ENCODE data around the gene ARHGEF11. TPM values are rescaled to one million over a fixed set of nuclear protein-coding genes. Genes with fewer than 3 reads are reported as not detected.

Gene ARHGEF11
- polyA plus RNA-seq, 10 donors, result 16.3 to 24.9 (median 20.7) TPM

- DNase-seq, result peak in 1 of 3 donors; percentile 88
Observed at GRCh38 chr1:156896490-156897033, 149.0 kb downstream of the ARHGEF11 start.

- no peak for DNase-seq
Observed at GRCh38 chr1:156895927-156896326, 149.6 kb downstream of the ARHGEF11 start.

GRCh38 chr1:156895455-156895812, 150.1 kb downstream of the ARHGEF11 start:
- DNase-seq, result no peak

- DNase-seq, result peak in 1 of 3 donors; percentile 78
Observed at GRCh38 chr1:156894711-156895454, 150.7 kb downstream of the ARHGEF11 start.

- DNase-seq, result peak in 1 of 3 donors; percentile 64
Observed at GRCh38 chr1:156894001-156894400, 151.5 kb downstream of the ARHGEF11 start.

- peak in 2 of 3 donors; percentile 73 to 87 for DNase-seq
Observed at GRCh38 chr1:156893048-156893953, 152.2 kb downstream of the ARHGEF11 start, which contains the start of gene PEAR1. PEAR1 (plus strand) TSS chr1:156893718; CDS start chr1:156903927, 10,209 bp downstream.

- DNase-seq, result peak; percentile 87 to 96 (median 94)
Observed at GRCh38 chr1:156892190-156893047, 153.1 kb downstream of the ARHGEF11 start.

GRCh38 chr1:156889802-156890580, 155.6 kb downstream of the ARHGEF11 start:
- peak; percentile 77 to 92 (median 88) for DNase-seq

GRCh38 chr1:156887734-156888133, 157.8 kb downstream of the ARHGEF11 start:
- DNase-seq, result no peak

GRCh38 chr1:156887317-156887716, 158.2 kb downstream of the ARHGEF11 start:
- DNase-seq, result no peak

- peak in 1 of 3 donors; percentile 37 for DNase-seq
Observed at GRCh38 chr1:156886583-156887281, 158.8 kb downstream of the ARHGEF11 start.

GRCh38 chr1:156885880-156886355, 159.6 kb downstream of the ARHGEF11 start:
- no peak for DNase-seq

- DNase-seq, result no peak
Observed at GRCh38 chr1:156885314-156885713, 160.2 kb downstream of the ARHGEF11 start.

Other genes starting within 250 kb of the ARHGEF11 start
- 1 to 10 TPM in 1 of 10 donors, under 1 TPM in 9; 0.24 to 1.8 (median 0.67) TPM for gene SH2D2A, start 228.9 kb downstream of the ARHGEF11 start, polyA plus RNA-seq (ENCODE audit: insufficient read length in 10 of 10)
- gene INSRR, start 186.6 kb downstream of the ARHGEF11 start, polyA plus RNA-seq (ENCODE audit: insufficient read length in 10 of 10), result under 1 TPM; 0.20 to 0.54 (median 0.33) TPM
- gene NTRK1, start 184.9 kb downstream of the ARHGEF11 start, polyA plus RNA-seq (ENCODE audit: insufficient read length in 10 of 10), result 1 to 10 TPM in 2 of 10 donors, under 1 TPM in 8; 0.17 to 1.1 (median 0.60) TPM
- gene PEAR1, start 152.0 kb downstream of the ARHGEF11 start, polyA plus RNA-seq (ENCODE audit: insufficient read length in 10 of 10), result 10 to 100 TPM; 18.1 to 30.3 (median 22.0) TPM
- 1 to 10 TPM in 3 of 10 donors, under 1 TPM in 7; 0.22 to 1.2 (median 0.81) TPM for gene LRRC71, start 125.1 kb downstream of the ARHGEF11 start, polyA plus RNA-seq (ENCODE audit: insufficient read length in 10 of 10)
- gene ETV3L, start 54.1 kb upstream of the ARHGEF11 start, polyA plus RNA-seq (ENCODE audit: insufficient read length in 10 of 10), result under 1 TPM in 2 of 10 donors, not detected in 8; 0.08 to 0.11 TPM
- gene ETV3, start 92.7 kb upstream of the ARHGEF11 start, polyA plus RNA-seq (ENCODE audit: insufficient read length in 10 of 10), result 10 to 100 TPM; 13.1 to 20.7 (median 15.8) TPM